ENCODE data around the gene TIFAB.

The TIFAB gene

GRCh38 chr5:135450336-135450735 lies 1.8 kb downstream of the TIFAB start:
- ChIA-PET POLR2A (no interaction called here), CTCF (interaction anchor here (5.7 to 7.5 kb wide), 2 partner anchors 7 to 25 kb away, joined by 41 to 75 read pairs; no protein-coding TSS in a partner anchor)
- no peak for DNase-seq (ENCODE audit: extremely low spot score)
- no peak for TF ChIP-seq CTCF (IDR thresholded peaks at IDR 0.05; ENCODE audit: control extremely low read depth, extremely low read depth, low read depth, missing control alignments)

- no peak for TF ChIP-seq CTCF (IDR thresholded peaks at IDR 0.05; ENCODE audit: control extremely low read depth, extremely low read depth, low read depth, missing control alignments)
- ChIA-PET POLR2A (no interaction called here), CTCF (interaction anchor here (1.7 to 7.5 kb wide), 6 partner anchors 8 to 117 kb away, joined by 5 to 75 read pairs (median 11); no protein-coding TSS in a partner anchor)
- no peak for DNase-seq (ENCODE audit: extremely low spot score)
These were observed 2.5 kb downstream of the TIFAB start for GRCh38 chr5:135449644-135450043.

- no peak for TF ChIP-seq CTCF (IDR thresholded peaks at IDR 0.05; ENCODE audit: control extremely low read depth, extremely low read depth, low read depth, missing control alignments)
- POLR2A ChIA-PET, result no interaction called here
- DNase-seq (ENCODE audit: extremely low spot score), result no peak
- CTCF ChIA-PET, result interaction anchor here (1.4 to 7.5 kb wide), 7 partner anchors 8 to 117 kb away, joined by 3 to 75 read pairs (median 9); no protein-coding TSS in a partner anchor
These were observed 3.2 kb downstream of the TIFAB start for GRCh38 chr5:135448791-135449507.

GRCh38 chr5:135448071-135448739 lies 3.9 kb downstream of the TIFAB start:
- ChIA-PET POLR2A (no interaction called here), CTCF (interaction anchor here (1.4 to 7.5 kb wide), 8 partner anchors 9 to 118 kb away, joined by 3 to 75 read pairs (median 8); no protein-coding TSS in a partner anchor)
- TF ChIP-seq CTCF (IDR thresholded peaks at IDR 0.05; ENCODE audit: control extremely low read depth, extremely low read depth, low read depth, missing control alignments), result no peak
- peak; percentile 44 for DNase-seq (ENCODE audit: extremely low spot score)

GRCh38 chr5:135447298-135447929 lies 4.7 kb downstream of the TIFAB start, which contains the start of gene DCANP1:
Gene DCANP1 (minus strand): TSS chr5:135447348. CDS start chr5:135447108, 240 bp downstream.
- no peak for DNase-seq (ENCODE audit: extremely low spot score)
- POLR2A ChIA-PET, result no interaction called here
- no peak for TF ChIP-seq CTCF (IDR thresholded peaks at IDR 0.05; ENCODE audit: control extremely low read depth, extremely low read depth, low read depth, missing control alignments)
- CTCF ChIA-PET, result interaction anchor here (1.3 to 7.5 kb wide), 7 partner anchors 9 to 119 kb away, joined by 3 to 75 read pairs (median 6); no protein-coding TSS in a partner anchor

GRCh38 chr5:135446615-135447014 lies 5.5 kb downstream of the TIFAB start:
- CTCF ChIA-PET, result interaction anchor here (1.0 to 7.5 kb wide), 7 partner anchors 8 to 120 kb away, joined by 3 to 75 read pairs (median 6); no protein-coding TSS in a partner anchor
- no peak for TF ChIP-seq CTCF (IDR thresholded peaks at IDR 0.05; ENCODE audit: control extremely low read depth, extremely low read depth, low read depth, missing control alignments)
- DNase-seq (ENCODE audit: extremely low spot score), result no peak
- POLR2A ChIA-PET, result no interaction called here
